HG02798 (cell line): ENCODE measurements around the gene MBTD1.

Experiments
- ATAC-seq: cut with Tn5 transposase; IDR thresholded peaks from one replicate; pipeline ENCODE4 v1.9.1; 2021; ENCODE audit warnings: mild to moderate bottlenecking; ENCODE audit not compliant: unreplicated experiment, poor library complexity

MBTD1 gene

DNA sequence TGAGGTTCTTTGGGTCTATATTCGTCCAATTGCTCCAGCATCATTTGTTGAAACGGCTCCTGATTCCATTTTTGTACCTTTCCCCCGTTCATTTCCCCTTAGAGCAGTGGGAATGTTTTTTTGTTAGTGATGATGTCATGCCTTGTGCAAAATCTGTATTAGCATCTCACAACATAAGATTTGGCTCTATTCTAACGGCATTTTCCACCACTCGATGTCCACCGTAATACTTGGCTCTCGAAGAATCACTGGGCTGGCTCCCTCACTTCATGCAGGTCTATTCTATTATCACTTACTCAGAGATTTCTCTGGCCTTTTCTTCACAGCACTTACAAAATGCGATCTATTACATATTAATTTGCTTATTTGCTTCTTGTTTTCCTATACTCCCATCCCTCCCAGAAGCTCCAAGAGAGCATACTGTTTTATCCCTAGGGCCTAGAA lies 107.1 kb downstream of the MBTD1 start:
- ATAC-seq: no peak

DNA sequence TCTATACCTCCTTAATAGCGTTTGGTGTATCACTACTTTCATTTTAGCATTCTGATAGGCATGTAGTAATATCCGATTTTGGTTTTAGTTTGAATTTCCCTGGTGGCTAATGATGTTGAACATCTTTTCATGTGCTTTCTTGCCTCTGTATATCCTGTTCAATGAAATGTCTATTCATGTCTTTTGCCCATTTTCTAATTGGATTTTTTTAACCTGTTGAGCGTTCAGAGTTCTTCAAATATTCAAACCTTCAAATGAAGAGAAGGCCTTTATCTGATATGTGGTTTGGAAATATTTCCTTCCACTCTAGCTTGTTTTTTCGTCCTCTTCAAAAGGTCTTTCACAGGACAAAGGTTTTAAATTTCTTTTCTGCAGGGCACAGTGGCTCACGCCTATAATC lies 108.9 kb downstream of the MBTD1 start:
- no peak for ATAC-seq

DNA sequence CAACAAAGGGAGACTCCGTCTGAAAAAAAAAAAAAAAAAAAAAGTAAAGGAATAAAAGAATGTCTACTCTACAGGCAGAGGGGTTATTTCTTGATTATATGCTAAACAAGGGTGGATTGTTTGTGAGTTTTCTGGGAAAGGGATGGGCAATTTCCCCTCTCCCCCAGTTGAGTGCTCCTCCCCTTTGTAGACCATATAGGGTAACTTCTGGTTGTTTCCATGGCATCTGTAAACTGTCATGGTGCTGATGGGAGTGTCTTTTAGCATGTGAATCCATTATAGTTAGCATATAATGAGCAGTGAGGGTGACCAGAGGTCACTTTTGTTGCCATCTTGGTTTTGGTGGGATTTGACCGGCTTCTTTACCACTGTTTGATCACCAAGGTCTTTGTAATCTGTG lies 110.7 kb downstream of the MBTD1 start:
- no peak for ATAC-seq

DNA sequence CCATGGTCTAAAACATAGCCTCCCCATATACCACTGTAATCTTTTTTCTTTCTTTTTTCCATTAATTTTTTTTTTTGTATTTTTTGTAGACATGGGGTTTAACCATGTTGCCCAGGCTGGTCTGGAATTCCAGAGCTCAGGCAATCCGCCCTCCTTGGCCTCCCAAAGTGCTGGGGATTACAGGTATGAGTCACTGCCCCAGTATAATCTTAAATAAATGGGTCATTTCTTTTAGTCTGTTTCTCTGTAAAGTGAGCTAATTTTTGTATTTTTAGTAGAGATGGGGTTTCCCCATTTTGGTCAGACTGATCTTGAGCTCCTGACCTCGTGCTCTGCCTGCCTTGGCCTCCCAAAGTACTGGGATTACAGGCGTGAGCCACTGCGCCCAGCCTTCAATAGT lies 112.2 kb downstream of the MBTD1 start:
- ATAC-seq: no peak

DNA sequence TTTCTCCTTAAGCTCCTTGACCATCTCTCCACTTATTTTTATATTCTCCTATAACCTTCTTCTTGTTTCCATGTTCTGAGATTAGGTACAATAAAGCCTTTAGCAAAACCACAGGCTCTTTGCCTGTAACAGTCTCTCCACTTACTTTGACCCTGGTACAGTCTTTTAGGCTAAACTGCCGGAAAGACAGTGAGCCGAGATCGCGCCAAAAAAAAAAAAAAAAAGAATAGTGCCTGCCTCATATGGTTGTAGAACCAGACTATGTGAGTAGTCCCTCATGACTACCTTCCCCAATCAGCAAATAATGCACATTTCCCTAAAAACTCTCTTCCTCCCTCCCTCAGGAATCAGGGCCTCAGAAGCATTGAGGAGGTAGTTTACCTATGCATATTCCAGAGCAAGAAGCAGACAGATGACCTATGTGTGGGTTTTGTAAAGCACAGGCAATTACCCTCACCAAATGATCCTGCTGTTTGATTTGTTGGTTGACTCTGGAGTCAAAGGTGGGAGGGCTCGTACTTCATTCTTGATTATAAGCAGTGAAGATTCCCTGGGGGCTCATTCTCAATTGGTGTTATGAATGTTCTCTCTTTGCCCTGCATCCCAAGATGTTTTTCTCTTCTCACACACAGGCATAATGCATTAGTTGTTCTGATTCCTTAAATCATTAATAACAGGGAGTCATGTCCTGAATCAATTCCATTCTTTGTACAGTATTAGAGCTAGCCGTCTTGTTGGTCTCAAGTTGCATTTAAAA lies 115.4 kb downstream of the MBTD1 start:
- ATAC-seq: no peak

DNA sequence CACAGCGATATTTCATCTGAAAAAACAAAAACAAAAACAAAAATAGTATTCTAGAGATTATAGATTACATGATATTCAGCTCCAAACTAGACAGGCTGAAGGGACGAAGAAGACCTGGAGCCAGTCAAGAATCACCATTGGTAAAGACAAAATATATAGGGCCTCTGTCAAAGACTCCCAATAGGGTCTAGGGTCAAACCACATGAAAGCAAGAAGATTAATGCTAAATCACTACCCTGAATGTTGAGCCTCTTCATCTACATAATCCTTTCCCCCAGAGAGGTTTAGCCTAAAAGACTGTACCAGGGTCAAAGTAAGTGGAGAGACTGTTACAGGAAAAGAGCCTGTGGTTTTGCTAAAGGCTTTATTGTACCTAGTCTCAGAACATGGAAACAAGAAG lies 117.3 kb downstream of the MBTD1 start:
- ATAC-seq: no peak

DNA sequence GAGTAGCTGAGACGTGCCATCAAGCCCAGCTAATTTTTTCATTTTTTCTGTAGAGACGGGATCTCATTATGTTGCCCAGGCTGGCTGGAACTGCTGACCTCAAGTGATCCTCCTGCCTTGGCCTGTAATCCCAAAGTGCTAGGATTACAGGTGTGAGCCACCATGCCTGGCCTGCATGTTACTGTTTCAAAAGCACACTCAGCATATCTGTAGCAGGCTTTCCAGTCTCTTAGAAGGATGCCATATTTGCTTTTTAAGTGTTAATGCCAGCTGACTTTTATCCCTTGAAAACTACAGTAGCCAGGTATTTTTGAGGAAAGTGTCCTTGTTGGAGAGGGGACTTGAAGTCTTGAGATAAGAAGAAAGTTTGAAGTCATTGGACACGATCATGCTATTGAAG lies 123.9 kb downstream of the MBTD1 start:
- ATAC-seq: no peak

DNA sequence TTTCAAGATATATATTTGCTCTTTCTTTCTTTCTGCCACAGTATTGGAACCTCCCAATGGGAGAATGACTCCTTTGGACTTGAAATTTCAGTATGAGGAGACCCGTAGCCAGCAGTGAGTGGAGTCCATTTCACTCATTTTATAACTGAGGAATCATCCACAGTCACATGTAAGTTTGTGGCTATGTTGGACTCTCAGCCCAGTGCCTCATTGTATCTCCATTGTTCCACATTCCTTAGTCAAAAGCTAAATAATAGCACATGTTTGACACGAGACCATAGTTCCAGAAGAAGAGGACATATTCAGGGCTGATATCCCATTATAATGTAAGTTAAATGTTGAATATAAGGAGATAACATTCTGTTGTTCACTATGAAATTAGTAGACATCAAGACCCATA lies 126.5 kb downstream of the MBTD1 start:
- ATAC-seq: no peak

DNA sequence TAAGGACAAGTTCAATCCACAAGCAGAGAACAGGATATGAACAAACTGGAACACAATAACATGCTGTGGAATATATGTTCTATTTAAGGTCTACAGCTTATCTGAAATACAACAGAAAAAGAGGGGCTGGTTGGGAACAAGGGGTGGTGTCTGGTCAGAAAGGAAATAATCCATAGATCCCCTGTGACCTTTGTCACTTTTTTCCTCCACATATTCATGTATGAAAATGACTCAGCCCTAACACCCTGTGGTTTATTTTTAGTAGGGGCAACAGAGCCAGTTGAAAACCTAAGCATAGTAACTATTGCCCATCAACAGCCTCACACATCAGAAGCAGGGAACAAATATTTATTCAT lies 126.9 kb downstream of the MBTD1 start:
- peak; percentile 57 for ATAC-seq

DNA sequence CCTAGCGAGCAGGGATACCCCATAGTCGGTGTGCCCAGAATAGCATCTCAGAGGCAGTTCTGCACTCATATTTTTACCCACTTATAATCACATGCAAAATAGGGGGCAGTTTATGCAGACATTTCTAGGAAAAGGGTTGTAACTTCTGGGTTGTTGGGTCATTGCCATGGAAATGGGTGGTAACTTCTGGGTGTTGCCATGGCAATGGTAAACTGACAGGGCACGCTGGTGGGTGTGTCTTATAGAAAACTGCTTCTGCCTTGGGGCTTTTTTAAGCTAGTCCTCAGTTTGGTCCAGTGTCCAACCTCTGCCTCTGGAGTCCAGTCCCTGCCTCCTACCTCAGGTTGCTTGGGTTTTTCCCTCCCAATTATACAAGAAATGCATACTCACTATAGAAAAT lies 131.8 kb downstream of the MBTD1 start:
- ATAC-seq: no peak
